Lower leg skin (tissue), 4 donors: ENCODE results near the gene QSER1. TPM values are rescaled to one million over a fixed set of nuclear protein-coding genes. Genes with fewer than 3 reads are reported as not detected.
"Not testable (repeated sequence)": the region's sequence is repeated elsewhere in the genome, so short reads cannot be mapped to it uniquely, and the experiment has no call there.

Source experiments
- DNase-seq, 2 donors: peaks; one replicate each; pipeline ENCODE4 v3.0.0-alpha.2; 2019; ENCODE audit warnings: low spot score in 2 of 2
- H3K4me3 ChIP-seq: fragments of 200-600 bp; sonication (generic); 2 replicates; pipeline ENCODE4 v1.5.1; 2017; ENCODE audit warnings: mild to moderate bottlenecking, low read depth; ENCODE audit not compliant: poor library complexity, severe bottlenecking
- POLR2A ChIP-seq, 2 donors: fragments of 450-650 bp; IDR thresholded peaks; one replicate each; pipeline ENCODE4 v1.6.1; 2016 to 2017; ENCODE audit warnings: antibody characterized with exemption in 2 of 2, mild to moderate bottlenecking in 1 of 2, moderate library complexity in 1 of 2
- WGBS, 2 donors: methylation state at CpG; one replicate each; pipeline ENCODE4 v1.1.5; 2018; 5-methylcytosine and 5-hydroxymethylcytosine counted together
- intact Hi-C: fragments of 100-400 bp; cut with DNase I; formaldehyde crosslinking; loops from one replicate; pipeline ENCODE4 v1.15.0; 2023; ENCODE audit warnings: low total_unique reads
- total RNA-seq, 4 donors: library from RNA; depleted of rRNA; stranded (reverse); fragments of >200 nt; gene quantifications; one replicate each; pipeline ENCODE4 v1.1.0, GENCODE V29; 2016
- TF ChIP-seq, protein P1 (sequence below), 3 donors: fragments of 450-650 bp; IDR thresholded peaks; one replicate each; pipeline ENCODE4 v1.5.1; 2016; ENCODE audit warnings: antibody characterized with exemption in 3 of 3, mild to moderate bottlenecking in 3 of 3, moderate library complexity in 2 of 3

The QSER1 gene
- total RNA-seq, 4 donors from 2014 or later: 27.8 to 34.2 (median 32.1) TPM

DNA sequence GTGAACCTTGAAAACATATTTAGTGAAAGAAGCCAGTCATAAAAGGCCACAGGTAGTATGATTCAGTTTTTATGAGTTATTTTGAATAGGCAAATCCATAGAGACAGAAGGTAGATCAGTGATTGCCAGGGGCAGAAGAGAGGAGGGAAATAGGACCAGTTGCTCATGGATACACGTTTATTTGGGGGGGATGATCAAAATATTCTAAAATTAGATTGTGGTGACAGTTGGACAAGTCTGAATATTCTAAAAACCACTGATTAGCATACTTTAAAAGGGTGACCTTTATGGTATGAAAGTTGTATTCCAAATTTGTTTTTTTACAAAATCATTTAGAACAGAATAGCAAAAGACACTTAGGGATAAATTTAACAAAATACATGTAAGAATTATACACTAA lies 28.6 kb downstream of the QSER1 start:
- no peak for DNase-seq
- no peak overlapping the region for H3K4me3 ChIP-seq
- intact Hi-C loops: no loop called here
- TF ChIP-seq, protein P1, sequence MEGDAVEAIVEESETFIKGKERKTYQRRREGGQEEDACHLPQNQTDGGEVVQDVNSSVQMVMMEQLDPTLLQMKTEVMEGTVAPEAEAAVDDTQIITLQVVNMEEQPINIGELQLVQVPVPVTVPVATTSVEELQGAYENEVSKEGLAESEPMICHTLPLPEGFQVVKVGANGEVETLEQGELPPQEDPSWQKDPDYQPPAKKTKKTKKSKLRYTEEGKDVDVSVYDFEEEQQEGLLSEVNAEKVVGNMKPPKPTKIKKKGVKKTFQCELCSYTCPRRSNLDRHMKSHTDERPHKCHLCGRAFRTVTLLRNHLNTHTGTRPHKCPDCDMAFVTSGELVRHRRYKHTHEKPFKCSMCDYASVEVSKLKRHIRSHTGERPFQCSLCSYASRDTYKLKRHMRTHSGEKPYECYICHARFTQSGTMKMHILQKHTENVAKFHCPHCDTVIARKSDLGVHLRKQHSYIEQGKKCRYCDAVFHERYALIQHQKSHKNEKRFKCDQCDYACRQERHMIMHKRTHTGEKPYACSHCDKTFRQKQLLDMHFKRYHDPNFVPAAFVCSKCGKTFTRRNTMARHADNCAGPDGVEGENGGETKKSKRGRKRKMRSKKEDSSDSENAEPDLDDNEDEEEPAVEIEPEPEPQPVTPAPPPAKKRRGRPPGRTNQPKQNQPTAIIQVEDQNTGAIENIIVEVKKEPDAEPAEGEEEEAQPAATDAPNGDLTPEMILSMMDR (IDR thresholded peaks at IDR 0.05): no peak
- no peak for TF ChIP-seq POLR2A (IDR thresholded peaks at IDR 0.05)
- 33 to 38% methylated on average over 1 of the region's 1 CpG for WGBS, 2 donors

DNA sequence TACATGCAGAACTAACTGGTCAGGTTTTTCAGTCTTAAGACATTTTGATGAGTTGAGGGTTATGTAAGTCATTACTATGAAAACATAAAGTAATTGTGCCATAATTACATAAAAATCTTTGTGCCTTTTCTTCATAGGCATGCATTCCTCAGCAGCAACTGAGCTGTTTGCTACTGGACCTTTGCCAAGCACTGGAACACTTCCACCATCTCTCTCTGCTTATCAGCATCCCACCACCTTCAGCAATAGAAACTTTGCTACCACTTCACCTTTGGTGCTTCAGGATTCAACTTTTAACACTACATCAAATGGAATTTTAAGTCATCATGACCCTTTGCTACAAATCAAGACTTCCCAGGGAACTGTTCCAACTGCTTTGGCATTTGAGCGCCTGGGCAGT lies 39.0 kb downstream of the QSER1 start:
- 97 to 100% methylated on average over 1 of the region's 1 CpG for WGBS, 2 donors
- intact Hi-C loops: no loop called here
- no peak for TF ChIP-seq POLR2A (IDR thresholded peaks at IDR 0.05)
- TF ChIP-seq, protein P1 (IDR thresholded peaks at IDR 0.05): no peak
- no peak overlapping the region for H3K4me3 ChIP-seq
- DNase-seq: no peak

DNA sequence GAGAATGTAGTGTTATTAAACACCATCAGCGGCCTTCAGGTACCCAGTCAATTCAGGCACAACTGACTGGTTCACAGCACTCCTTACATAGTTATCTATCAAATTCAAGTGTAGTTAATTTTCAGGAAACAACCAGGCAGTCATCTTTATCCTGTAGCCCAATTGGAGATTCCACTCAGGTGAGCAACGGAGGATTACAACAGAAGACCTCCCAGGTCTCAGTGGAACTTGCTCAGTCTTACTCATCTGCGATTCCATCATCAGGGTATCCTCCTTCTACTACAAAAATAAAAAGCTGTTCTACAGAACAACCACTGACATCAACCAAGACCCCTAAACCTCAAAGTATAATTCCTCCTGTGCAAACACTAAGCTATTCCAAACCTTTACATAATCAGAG lies 39.6 kb downstream of the QSER1 start:
- 97 to 98% methylated on average over 3 of the region's 3 CpGs for WGBS, 2 donors
- intact Hi-C loops: no loop called here
- TF ChIP-seq, protein P1 (IDR thresholded peaks at IDR 0.05): no peak
- no peak for TF ChIP-seq POLR2A (IDR thresholded peaks at IDR 0.05)
- no peak overlapping the region for H3K4me3 ChIP-seq
- no peak for DNase-seq

DNA sequence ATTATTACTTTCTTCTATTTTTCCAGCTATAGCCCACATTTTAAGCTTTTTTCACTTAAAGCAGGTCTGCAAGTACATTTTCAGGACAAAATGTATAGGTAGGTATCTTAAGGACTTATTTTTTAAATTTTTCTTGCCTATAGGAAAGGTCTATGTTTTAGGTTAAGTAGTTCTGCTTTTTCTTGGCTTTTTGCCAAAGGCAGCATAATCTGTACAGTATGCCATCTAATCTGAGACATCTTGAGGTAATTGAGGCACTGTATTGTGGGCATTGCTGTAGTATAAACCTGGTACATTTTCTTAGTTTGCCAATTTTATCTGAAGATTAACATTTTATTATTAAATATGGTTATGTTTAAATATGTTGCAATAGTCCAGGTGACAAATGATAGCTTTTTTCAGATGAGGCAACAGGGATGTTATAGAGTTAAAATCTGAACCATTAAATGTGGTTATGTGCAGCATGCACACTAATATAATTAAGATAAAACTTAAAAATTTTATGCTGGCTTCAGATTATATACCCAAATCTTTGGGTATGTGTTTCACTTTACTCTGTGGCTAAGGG lies 42.9 kb downstream of the QSER1 start:
- intact Hi-C loops: no loop called here
- DNase-seq: no peak
- TF ChIP-seq, protein P1 (IDR thresholded peaks at IDR 0.05): no peak
- no peak for TF ChIP-seq POLR2A (IDR thresholded peaks at IDR 0.05)
- H3K4me3 ChIP-seq: no peak overlapping the region

DNA sequence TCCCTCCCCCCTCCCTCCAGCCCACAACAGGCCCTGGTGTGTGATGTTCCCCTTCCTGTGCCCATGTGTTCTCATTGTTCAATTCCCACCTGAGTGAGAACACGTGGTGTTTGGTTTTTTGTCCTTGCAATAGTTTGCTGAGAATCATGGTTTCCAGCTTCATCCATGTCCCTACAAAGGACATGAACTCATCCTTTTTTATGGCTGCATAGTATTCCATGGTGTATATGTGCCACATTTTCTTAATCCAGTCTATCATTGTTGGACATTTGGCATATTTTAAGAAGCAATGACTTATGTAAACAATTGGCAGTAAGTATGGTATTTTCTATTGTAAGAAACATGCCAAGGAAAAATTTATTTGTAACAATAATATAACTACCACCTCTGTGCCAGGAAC lies 43.6 kb downstream of the QSER1 start:
- 100% methylated on average over 1 of the region's 1 CpG for WGBS, 2 donors
- H3K4me3 ChIP-seq, DNase-seq, intact Hi-C loops: not testable (repeated sequence)

DNA sequence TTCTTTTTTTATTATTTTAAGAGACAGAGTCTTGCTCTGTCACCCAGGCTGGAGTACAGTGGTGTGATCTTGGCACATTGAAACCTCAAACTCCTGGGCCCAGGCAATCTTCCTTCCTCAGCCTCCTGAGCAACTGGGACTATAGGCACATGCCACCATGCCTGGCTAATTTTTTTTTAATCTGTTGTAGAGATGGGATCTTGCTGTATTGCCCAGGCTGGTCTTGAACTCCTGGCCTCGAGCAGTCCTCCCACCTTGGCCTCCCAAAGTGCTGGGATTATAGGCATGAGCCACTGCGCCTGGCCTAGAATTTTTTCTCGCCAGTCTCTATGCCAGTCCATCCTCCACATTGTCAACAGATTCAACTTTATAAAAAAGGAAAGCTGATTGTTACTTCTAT lies 44.7 kb downstream of the QSER1 start:
- intact Hi-C loops, DNase-seq, H3K4me3 ChIP-seq: not testable (repeated sequence)
- WGBS, 2 donors: 96 to 97% methylated on average over 3 of the region's 3 CpGs

DNA sequence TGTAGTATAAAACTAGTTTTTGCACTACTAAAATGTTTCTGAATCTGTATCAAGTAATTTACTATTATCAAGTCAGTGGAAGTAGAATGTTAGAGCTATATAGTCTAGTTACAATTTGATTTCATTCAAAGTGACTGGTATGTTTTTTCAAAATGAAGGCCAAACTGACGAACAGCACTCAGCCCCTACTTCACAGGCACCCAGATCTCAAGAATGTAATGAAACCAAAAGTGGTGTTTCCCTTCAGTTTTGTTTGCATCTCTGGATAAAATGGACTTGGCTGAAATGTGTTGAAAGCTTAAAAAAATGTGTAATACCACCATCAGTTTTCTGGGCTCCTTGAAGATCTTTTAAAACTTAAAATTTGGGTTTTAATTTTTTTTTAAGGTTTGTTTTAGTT lies 46.4 kb downstream of the QSER1 start:
- intact Hi-C loops: no loop called here
- WGBS, 2 donors: 73 to 80% methylated on average over 1 of the region's 1 CpG

More for the DNA sequence above, 46.4 kb downstream of the QSER1 start:
- DNase-seq: no peak
- TF ChIP-seq, protein P1 (IDR thresholded peaks at IDR 0.05): no peak
- no peak for TF ChIP-seq POLR2A (IDR thresholded peaks at IDR 0.05)
- H3K4me3 ChIP-seq: no peak overlapping the region
